Prostate gland (tissue), 2 donors: ENCODE data around the gene MAP2K1.

ENCODE experiments used
- POLR2A ChIP-seq: fragments of 450-650 bp; IDR thresholded peaks from one replicate; pipeline ENCODE4 v1.6.1; 2016; ENCODE audit warnings: antibody characterized with exemption, mild to moderate bottlenecking
- POLR2AphosphoS5 ChIP-seq: sonication (generic); formaldehyde crosslinking; IDR thresholded peaks from one replicate; pipeline ENCODE4 v1.6.1; 2017; ENCODE audit warnings: antibody characterized with exemption
- TF ChIP-seq, protein P1 (sequence below), 4 experiments: fragments of 200-600 bp in 2 of 4; fragments of 450-650 bp in 2 of 4; sonication (generic) in 2 of 4; IDR thresholded peaks; 1 replicate in 3 of 4; 2 replicates in 1 of 4; pipeline ENCODE4 v1.5.1; 2016 to 2019; ENCODE audit warnings: antibody characterized with exemption in 4 of 4, mild to moderate bottlenecking in 2 of 4, moderate library complexity in 2 of 4

DNA sequence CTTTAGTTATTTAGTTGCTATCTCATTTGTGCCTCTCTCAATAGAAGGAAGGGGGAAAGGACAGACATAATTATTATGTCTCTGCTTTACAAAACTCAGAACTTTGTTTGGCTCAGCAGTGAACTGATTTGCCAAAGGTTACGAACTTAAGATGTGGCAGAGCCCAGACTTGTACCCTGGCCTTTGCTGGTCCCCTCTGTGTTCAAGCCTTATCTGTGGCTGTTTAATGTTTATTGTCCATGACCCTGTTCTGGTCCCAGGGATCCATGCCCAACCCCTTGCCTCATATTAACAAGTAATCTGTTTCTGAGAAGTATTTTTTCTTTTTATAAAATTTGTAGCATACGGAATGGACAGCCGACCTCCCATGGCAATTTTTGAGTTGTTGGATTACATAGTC, 100.2 kb downstream of the MAP2K1 start:
- no peak for TF ChIP-seq POLR2A
- TF ChIP-seq, protein P1, sequence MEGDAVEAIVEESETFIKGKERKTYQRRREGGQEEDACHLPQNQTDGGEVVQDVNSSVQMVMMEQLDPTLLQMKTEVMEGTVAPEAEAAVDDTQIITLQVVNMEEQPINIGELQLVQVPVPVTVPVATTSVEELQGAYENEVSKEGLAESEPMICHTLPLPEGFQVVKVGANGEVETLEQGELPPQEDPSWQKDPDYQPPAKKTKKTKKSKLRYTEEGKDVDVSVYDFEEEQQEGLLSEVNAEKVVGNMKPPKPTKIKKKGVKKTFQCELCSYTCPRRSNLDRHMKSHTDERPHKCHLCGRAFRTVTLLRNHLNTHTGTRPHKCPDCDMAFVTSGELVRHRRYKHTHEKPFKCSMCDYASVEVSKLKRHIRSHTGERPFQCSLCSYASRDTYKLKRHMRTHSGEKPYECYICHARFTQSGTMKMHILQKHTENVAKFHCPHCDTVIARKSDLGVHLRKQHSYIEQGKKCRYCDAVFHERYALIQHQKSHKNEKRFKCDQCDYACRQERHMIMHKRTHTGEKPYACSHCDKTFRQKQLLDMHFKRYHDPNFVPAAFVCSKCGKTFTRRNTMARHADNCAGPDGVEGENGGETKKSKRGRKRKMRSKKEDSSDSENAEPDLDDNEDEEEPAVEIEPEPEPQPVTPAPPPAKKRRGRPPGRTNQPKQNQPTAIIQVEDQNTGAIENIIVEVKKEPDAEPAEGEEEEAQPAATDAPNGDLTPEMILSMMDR (IDR thresholded peaks at IDR 0.05): no peak
- TF ChIP-seq POLR2AphosphoS5: no peak
